ENCODE results near the gene ABCC1.
"Not testable (repeated sequence)": the region's sequence is repeated elsewhere in the genome, so short reads cannot be mapped to it uniquely, and the experiment has no call there.

ABCC1 gene

DNA sequence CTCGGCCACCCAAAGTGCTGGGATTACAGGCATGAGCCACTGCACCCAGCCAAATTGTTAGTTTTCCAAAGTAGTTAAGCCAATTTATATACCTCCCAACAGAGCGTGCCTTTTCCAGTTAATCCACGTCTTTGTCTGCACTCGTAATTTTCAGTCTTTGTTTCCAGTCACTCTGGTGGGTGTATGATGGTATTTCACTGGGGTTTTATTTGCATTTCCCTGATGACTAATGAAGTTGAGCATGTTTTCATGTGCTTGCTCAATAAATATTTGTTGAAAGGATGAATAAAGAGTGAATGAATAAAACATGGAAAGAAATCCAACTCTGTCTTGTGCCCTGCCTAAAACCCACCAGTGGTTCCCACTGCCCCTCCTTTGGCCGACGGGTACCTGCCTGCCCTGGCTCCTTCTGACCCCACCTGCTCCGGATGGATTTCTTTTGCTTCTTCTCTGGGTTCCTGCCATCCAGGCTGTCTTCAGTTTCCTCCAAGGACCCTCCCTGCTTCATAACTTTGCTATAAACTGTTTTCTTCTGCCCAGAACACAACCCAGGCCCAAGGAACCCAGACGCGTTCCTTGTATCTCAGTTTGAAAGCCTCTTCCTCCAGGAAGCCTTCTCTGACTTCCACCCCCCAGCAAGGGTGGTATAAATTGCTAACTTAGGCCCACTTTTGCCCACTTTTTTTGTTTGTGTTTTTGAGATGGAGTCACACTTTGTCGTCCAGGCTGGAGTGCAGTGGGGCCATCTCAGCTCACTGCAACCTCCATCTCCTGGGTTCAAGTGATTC lies 3.0 kb upstream of the ABCC1 start:
- no peak for DNase-seq (ENCODE audit: low read depth in 2 of 2)

DNA sequence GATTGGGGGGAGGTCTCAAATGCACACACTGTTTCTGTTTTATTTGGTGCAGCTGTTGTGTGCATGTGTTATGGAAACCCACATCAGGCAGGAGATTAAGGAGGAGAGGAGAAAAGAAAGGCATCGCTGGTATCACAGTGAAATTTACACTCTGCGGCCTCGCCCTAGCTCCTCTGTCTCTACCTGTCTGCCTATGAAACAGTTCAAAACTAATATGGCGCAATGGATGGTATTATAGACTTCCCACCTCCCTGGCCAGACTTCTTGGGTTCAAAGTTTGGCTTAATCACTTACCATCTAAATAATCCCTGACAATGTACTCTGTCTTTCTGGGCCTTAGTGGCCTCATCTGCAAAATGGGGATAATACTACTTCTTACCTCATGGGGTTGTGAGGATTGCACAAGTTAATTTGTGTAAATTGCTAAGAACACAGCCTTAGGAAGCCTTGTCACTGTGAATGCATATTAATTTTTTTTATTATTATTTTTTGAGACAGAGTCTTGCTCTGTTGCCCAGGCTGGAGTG lies 1.4 kb upstream of the ABCC1 start:
- no peak for DNase-seq (ENCODE audit: low read depth in 2 of 2)

DNA sequence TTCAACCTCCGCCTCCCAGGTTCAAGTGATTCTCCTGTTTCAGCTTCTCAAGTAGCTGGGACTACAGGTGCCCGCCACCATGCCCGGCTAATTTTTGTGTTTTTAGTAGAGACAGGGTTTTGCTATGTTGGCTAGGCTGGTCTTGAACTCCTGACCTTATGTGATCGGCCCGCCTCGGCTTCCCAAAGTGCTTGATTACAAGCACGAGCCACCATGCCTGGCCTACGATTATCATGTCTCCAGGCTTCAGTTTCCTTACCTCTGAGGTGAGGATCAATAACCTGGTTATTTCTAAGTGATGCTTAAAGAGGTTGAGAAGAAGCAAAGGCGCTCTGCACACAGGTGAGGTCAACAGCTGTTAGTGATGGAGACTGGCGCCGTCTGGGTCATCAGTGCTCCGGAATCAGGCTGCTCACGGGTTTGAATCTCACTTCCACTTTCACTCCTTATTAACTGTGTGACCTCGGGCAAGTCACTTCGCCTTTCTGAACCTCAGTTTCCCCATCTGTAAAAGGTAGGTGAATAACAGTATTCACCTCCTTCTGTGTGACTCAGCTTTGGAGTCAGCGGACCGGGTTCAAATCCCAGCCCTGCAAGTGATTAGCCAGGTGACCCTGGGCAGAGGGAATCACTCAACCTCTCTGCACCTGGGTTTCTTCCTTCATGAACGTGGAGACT lies 745 bp upstream of the ABCC1 start:
- no peak for DNase-seq (ENCODE audit: low read depth in 2 of 2)

DNA sequence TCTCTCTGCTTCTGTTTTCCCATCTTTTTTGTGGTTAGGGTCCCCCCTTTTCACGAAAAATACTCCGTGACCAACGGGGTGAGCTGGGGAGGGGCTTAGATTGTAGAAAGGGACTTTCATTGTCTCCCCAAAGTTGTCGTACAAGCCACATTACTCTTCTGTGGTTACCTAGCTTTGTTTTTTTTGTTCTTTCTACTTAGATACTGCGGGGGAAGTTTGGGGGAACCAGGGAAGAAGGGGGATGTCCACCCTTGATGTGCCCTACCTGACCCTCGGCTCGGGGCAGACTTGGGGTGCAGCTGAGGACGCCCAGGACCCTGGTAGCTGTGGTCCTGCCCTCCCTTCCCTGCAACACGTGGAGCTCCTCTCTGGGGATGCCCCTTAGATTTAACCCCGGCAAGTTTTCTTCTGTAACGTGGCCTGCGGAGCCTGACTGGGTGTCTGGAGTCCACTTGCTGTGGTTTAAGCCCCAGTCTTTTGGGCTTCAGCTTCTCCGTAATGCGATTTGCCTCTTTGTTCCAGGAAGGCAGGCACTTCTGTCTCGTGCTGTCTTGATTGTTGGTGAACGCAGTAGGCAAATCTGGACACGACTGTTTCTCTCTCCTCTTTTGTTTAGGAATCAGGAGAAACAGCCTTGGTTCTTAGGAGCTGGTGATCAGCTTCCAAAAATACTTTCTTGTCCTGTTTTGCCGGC lies 892 bp downstream of the ABCC1 start:
- DNase-seq (ENCODE audit: low read depth in 2 of 2): peak; percentile 21 to 33

DNA sequence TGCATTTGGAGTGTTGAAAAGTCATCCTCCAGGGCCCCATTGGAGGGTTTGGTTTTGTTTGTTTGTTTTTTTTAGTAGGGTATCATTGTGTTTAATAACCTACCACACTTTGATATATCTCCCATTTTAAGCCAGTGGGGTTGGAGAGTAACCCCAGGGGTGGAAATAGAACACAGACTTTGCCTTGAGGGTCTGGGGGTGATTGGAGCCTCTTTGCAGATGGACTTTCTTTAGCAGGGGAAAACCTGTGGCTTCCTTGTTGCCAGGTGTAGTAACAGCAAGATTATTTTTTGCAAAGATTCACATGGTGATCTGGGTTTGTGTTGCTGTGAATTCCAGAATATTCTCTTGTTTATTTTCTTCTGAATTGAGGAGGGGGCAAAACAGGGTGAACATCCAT lies 1.5 kb downstream of the ABCC1 start:
- no peak for DNase-seq (ENCODE audit: low read depth in 2 of 2)

DNA sequence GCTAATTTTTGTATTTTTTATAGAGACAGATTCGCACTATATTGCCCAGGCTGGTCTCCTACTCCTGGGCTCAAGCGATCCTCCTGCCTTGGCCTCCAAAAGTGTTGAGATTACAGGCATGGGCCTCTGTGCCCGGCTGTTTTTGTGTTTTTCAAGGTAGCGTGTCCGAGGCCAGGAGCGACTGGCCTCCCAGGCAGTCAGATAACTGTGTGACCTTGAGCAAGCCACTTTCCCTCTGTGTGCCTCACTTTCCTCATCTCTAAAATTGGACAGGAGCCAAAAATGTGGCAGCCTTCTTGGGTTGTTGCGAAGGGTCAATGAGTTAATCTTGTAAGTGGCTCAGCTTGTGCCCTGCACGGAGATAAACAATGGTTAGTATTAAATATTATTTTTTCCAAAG lies 2.4 kb downstream of the ABCC1 start:
- no peak for DNase-seq (ENCODE audit: low read depth in 2 of 2)

DNA sequence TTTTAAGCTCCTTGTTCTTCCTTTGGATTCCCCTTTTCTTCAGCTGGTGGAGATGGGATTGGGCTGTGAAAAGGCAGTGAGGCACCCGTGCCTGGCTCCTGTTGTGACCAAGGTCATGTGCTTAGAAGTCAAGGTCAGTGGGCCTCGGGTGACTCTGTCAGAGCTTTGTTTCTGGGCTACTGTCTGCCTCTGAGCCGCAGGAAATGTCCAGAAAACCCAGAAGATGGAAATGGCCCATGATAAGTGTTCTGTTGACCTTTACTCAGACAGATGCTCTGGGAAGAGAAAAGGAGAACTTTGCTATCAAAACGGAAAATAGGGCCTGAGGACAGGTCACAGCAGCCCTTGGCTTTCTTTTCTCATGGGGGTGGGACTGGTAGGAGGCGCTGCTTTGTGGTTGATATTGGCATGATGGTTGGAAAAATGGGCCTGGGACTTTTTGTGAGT lies 2.9 kb downstream of the ABCC1 start:
- DNase-seq (ENCODE audit: low read depth in 2 of 2): peak in 1 of 2 donors; percentile 21

DNA sequence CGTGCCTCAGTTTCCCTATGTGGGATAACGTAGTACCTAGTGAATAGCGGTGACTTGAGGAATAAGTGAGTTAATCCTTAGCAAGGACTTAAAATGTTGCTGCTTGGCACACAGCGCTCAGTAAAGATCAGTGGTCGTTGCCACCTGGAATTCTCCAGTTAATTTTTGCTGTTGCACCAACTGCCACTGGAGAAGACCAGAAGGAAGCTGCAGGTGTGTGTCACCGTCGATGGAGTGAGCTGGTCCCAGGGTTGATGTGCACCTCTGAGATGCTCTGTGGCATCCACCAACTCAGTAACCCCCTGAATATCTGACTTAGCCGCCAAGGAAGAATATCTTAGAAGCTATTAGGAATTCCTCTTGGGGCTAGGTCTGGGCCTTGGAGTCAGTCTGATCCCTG lies 4.1 kb downstream of the ABCC1 start:
- no peak for DNase-seq (ENCODE audit: low read depth in 2 of 2)

DNA sequence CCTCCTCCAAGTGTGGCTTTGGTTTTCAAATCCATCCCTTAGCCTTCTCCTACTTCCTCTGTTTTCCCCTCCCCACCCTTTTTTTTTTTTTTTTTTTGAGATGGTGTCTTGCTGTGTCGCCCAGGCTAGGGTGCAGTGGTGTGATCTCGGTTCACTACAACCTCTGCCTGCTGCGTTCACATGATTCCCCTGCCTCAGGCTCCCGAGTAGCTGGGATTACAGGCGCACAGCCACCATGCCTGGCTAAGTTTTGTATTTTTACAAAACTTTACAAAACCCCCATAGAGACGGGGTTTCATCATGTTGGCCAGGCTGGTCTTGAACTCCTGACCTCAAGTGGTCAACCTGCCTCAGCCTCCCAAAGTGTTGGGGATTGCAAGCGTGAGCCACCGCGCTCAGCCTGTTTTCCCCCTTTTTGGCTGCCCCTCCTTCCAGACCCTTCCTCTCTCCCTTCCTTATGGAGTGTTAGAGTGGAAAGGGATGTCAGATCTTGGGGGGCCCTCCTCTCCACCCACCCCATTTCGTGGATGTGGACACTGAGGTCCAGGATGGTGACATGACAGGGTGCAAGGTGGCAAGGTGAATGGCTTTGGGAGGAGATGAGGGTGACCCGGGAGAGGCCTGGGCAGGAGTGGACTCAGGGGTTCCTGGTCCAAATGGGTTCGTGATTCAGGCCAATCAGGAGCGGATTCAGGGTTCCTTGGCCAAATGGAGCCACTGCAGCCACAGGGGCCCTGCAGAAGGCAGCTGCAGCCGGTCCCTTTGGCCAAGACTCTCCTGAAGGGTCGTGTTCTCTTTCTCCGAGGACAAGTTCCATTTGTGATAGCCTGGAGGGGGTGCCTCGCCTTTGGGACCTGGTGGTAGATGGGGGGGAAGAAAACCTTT lies 4.8 kb downstream of the ABCC1 start:
- DNase-seq (ENCODE audit: low read depth in 2 of 2): no peak

DNA sequence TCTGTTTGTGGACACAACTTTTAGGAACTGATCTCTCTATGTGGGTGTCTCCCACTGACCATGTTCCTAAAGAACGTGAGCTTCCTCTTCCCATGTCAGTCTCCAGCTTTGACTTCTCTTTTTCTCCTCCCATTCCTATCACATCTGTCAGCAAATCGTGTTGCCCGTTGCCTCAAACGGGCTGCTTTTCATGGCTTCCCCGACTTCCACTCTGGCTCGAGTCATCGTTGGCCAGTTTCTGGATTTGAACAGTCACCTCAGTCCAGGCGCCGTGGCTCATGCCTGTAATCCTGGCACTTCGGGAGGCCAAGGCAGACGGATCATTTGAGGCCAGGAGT lies 5.4 kb downstream of the ABCC1 start:
- DNase-seq (ENCODE audit: low read depth in 2 of 2): no peak

DNA sequence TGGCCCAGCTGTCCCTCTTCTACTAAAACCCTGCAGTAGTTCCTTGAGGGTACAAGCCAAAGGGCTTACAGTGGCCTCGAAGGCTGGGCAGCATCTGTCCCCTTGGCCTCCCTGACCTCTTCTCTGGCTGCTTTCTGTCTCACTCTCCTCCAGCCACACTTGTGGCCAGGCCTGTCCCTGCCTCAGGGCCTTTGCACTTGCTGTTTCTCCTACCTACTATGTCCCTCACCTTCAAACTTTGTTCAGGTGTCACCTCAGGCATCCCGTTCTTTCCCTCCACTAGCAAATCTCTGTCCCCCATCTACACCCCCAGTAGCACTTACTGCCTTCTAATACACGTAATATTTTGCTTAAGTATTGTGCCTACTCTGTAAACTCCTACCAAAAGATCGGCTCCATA lies 6.0 kb downstream of the ABCC1 start:
- no peak for DNase-seq (ENCODE audit: low read depth in 2 of 2)

DNA sequence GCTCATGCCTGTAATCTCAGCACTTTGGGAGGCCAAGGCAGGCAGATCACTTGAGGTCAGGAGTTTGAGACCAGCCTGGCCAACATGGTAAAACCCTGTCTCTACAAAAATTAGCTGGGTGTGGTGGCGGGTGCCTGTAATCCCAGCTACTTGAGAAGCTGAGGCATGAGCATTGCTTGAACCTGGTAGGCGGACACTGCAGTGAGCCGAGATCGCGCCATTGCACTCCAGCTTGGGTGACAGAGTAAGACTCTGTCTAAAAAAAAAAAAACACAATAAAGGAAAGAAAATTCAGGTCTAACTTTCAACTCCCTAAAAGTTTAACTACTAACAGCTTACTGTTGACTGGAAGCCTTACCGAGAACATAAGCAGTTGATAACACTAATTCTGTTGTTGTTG lies 6.7 kb downstream of the ABCC1 start:
- DNase-seq (ENCODE audit: low read depth in 2 of 2): not testable (repeated sequence)

DNA sequence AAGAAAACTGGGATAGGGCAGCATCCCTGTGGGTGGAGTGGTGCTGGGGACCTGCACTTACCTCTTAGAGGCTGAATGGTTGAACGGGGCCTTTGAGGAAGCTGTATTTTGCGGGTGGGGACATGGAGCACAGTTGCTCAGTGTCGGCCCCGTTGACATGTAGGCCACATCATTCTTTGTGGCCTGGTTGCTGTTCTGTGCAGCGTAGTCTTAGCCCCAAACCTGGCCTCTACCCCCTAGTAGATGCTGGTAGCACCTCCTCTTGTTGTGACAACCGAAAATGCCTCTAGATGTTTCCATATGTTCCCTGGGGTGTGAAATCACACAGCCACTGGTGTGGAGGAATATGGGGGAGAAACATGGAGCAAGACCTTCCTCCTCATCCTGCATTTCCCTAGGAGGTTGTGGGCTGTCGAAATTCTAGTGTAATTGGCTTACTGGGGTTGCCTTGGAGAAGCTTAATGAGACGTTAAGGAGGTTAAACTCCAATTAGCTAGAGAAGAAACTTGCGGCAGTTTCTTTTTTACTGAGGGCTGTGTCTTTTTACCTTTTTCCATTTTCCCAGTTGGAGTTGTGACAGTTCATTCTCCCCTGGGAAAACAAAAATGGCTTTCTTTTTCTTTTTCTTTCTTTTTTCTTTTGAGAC lies 9.4 kb downstream of the ABCC1 start:
- DNase-seq (ENCODE audit: low read depth in 2 of 2): no peak

DNA sequence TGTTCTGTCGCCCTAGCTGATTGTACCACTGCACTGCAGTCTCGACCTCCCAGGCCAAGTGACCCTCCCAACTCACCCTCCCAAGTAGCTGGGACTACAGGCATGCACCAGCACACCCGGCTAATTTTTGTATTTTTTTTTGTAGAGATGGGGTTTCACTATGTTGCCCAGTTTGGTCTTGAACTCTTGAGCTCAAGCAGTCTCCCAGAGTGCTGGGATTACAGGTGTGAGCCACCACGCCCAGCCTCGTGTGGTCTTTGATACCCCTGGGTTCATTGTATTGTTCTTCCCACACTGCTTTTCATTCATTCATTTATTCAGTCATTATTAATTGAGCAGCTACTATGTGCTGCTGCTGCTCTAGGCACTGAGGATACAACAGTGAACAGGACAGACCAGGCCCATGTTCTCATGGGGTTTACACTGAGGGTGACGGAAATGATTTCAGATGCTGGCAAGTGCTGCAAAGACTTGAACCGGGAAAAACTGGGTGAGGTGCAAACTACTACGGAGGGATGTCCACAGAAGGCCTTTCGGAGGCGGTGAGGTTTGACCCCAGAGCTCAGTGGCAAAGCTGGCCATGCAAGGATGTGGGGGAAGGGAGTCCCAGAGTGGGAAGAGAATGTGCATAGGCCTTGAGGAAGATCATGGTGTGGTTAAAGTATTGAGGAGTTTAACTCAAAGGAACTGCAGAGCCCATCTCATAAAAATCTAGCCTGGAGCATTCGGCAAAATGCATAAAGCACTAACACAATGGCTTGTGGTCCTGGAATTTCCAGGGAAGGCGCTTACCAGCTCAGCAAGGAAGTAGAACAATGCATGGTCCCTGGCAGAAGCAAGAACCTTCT lies 10.9 kb downstream of the ABCC1 start:
- no peak for DNase-seq (ENCODE audit: low read depth in 2 of 2)

DNA sequence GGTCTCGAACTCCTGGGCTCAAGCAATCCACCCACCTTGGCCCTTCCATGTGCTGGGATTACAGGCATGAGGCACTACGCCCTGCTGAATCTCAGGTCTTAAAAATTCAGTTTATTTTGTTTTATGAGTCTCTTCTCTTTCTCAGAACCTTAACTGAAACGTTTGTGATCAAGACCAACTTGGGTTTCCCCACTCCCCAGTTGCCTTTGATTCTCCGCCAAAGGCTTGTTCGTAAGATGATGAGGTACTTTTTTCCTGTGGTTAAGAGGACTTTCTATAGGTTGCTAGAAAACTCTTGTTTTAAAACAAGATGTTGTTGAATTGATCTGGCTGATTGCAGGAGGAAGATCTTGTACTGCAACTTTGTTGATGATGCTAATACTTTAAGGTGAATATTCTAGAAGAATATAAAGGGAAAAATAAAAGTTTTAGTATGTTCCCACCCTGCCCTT lies 11.7 kb downstream of the ABCC1 start:
- peak; percentile 29 to 65 for DNase-seq (ENCODE audit: low read depth in 2 of 2)

DNA sequence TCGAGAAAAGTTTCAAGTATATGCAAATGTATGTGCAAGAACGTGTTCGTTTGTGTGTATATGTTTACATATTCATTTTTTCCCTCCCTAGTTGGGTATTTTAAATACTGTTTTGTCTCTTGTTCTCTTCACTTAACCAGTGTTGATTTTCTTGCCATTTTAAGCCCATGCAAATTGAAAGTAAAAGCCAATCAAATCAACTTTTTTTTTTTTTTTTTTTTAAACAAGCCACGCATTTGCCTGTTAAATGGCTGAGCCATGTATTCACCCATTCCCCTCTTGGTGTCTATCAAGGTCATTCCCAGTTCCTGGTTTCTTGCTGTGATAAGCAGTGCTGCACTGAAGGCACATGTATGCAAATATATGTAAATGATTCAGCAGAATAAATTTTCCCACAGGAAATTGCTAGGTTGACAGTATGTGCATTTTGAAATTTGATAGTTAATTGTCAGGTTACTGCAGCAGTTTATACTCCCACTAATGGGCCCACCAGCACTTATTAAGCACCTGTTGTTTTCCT lies 12.2 kb downstream of the ABCC1 start:
- DNase-seq (ENCODE audit: low read depth in 2 of 2): no peak

DNA sequence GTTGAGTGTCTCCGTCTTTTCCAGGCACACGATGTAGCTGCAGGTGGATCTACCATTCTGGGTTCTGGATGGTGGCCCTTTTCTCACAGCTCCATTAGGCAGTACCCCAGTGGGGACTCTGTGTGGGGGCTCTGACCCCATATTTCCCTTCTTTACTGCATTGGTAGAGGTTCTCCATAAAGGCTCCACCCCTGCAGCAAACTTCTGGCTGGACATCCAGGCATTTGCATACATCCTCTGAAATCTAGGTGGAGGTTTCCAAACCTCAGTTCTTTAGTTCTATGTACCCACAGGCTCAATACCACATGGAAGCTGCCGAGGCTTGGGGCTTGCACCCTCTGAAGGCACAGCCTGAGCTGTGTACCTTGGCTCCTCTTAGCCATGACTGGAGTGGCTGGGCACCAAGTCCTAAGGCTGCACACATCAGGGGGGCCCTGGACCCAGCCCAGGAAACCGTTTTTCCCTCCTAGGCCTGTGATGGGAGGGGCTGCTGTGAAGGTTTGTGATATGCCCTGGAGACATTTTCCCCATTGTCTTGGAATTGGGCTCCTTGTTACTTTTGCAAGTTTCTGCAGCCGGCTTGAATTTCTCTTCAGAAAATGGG lies 14.0 kb downstream of the ABCC1 start:
- DNase-seq (ENCODE audit: low read depth in 2 of 2): no peak

DNA sequence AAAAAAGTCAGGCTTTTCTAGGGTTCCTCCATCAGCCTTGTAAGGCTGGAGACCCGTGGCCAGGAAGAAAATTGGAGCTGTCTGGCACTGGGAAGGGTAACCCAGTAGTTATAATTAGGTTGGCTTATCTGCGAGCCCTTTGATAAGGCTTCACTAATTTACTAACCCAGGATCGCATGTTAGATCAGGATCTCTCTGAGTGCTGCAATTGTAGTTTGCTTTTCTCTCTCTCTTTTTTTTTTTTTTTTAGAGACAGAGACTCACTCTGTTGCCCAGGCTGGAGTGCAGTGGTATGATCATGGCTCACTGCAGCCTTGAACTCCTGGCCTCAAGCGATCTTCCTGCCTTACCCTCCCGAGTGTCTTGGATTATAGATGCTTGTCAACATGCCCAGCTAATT lies 17.0 kb downstream of the ABCC1 start:
- no peak for DNase-seq (ENCODE audit: low read depth in 2 of 2)

DNA sequence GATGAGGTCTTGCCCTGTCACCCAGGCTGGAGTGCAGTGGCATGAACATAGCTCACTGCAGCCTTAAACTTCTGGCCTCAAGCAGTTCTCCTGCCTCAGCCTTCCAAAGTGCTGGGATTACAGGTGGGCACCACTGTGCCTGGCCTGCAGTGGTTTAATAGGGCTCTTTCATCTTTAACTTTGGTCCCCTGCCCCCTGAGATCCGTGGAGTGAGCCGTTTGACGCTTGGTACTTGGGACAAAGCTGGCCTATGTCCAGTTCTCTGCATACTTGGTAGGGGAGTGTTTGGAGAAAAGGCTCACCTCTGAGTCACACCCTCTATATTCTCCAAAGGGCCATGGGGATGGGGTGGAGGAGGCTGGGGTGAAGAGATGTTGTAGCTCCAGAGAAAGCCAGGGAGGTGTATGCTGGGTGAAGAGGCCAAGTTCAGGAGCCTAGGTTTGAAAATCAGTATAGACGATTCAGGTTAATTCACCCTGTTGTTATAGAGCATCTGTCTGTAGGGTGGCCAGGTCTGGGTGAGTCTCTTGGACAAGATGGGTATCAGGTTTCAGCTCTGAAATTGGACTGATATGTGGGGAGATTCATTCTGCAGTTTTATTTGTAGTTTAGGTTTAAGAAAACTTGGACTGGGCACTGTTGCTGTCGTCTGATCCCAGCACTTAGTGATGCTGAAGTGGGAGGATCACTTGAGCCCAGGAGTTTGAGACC lies 17.6 kb downstream of the ABCC1 start:
- DNase-seq (ENCODE audit: low read depth in 2 of 2): no peak
